22Rv1 (cell line): ENCODE data around the gene GLP2R.
"Not testable (repeated sequence)": the region's sequence is repeated elsewhere in the genome, so short reads cannot be mapped to it uniquely, and the experiment has no call there.

Experiments
- H3K27ac ChIP-seq: fragments of 450-650 bp; 2 replicates; pipeline ENCODE4 v1.5.1; 2017
- ZFX ChIP-seq: fragments of 450-650 bp; IDR thresholded peaks from 2 replicates; pipeline ENCODE4 v1.6.1; 2017; ENCODE audit warnings: antibody characterized with exemption, borderline replicate concordance
- TF ChIP-seq, protein P1 (sequence below): fragments of 450-650 bp; IDR thresholded peaks from 2 replicates; pipeline ENCODE4 v1.5.1; 2017; ENCODE audit warnings: mild to moderate bottlenecking

The GLP2R gene, protein sequence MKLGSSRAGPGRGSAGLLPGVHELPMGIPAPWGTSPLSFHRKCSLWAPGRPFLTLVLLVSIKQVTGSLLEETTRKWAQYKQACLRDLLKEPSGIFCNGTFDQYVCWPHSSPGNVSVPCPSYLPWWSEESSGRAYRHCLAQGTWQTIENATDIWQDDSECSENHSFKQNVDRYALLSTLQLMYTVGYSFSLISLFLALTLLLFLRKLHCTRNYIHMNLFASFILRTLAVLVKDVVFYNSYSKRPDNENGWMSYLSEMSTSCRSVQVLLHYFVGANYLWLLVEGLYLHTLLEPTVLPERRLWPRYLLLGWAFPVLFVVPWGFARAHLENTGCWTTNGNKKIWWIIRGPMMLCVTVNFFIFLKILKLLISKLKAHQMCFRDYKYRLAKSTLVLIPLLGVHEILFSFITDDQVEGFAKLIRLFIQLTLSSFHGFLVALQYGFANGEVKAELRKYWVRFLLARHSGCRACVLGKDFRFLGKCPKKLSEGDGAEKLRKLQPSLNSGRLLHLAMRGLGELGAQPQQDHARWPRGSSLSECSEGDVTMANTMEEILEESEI

DNA sequence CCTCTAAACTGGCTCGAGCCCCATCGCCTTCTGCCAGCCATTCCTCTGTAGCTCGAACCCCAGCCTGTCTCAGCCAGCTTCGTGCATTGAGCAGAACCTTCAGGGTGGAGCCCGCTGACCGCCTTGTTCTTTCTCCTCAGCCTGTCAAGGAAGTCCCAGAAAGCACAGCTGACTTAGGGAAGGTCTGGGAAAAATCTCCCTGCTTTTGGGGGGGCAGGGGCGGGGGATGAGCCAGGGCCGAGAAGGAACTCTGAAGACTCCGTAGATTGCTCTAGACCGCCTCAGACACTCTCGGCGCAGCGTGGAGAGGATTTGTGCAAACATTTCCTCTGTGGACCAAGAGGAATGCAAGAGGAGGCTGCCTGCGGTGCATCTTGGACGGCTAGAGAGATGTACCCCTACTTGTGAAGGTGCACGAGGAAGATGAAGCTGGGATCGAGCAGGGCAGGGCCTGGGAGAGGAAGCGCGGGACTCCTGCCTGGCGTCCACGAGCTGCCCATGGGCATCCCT is at the start of gene GLP2R:
Gene GLP2R, plus strand, starts transcription at position 284 of the 510 bp plus-strand sequence. Its CDS starts 140 bp downstream, at position 424.
- TF ChIP-seq, protein P1, sequence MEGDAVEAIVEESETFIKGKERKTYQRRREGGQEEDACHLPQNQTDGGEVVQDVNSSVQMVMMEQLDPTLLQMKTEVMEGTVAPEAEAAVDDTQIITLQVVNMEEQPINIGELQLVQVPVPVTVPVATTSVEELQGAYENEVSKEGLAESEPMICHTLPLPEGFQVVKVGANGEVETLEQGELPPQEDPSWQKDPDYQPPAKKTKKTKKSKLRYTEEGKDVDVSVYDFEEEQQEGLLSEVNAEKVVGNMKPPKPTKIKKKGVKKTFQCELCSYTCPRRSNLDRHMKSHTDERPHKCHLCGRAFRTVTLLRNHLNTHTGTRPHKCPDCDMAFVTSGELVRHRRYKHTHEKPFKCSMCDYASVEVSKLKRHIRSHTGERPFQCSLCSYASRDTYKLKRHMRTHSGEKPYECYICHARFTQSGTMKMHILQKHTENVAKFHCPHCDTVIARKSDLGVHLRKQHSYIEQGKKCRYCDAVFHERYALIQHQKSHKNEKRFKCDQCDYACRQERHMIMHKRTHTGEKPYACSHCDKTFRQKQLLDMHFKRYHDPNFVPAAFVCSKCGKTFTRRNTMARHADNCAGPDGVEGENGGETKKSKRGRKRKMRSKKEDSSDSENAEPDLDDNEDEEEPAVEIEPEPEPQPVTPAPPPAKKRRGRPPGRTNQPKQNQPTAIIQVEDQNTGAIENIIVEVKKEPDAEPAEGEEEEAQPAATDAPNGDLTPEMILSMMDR, result no peak
- TF ChIP-seq ZFX, result no peak

GRCh38 chr17:9776911-9777310 is 48.8 kb upstream of the GLP2R start:
- H3K27ac ChIP-seq, result no peak overlapping the region
- TF ChIP-seq ZFX, result no peak
- TF ChIP-seq, protein P1, result no peak

More for the DNA sequence above, at the start of gene GLP2R:
- H3K27ac ChIP-seq, result no peak within 1 kb of the TSS

DNA sequence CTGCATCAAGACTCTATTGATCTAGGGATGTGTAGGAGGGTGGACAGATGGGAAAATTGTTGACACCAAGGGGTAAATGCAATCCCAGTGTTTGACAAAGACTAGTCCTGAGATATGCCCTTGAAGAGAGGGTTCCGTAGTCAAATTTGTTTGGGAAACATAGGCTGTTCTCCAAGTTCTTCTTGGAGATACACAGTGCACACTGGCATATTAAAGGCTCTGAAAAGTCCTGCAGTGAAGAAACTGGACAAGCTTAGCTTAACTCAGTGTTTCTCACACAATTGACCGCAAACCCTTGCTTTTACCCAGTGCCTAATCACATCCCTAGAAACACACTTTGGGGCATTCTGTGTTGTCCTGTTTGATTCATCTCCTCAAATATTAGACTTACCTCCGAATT is 45.2 kb upstream of the GLP2R start:
- TF ChIP-seq, protein P1, result no peak
- no peak for TF ChIP-seq ZFX
- H3K27ac ChIP-seq, result no peak overlapping the region

DNA sequence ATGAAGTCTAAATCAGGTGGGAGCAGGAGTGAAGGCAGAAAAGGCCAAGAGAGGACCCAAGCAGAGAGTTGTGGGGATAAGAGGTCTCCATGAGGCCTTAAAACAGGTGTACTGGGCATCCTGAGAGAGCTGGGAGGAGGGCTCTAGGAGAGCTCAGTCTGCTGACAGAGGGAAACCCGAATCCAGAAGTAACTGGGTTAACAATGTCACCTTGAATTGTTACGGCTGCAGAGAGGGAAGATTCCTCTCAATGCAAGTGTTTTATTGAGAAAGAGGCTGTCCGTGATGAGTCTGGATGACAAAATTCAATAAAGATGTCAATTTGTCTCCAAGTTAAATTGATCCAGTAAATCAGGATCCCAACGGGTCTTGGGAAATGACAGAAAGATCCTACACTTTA is 42.7 kb upstream of the GLP2R start:
- TF ChIP-seq, protein P1, result no peak
- TF ChIP-seq ZFX, result no peak
- no peak overlapping the region for H3K27ac ChIP-seq

DNA sequence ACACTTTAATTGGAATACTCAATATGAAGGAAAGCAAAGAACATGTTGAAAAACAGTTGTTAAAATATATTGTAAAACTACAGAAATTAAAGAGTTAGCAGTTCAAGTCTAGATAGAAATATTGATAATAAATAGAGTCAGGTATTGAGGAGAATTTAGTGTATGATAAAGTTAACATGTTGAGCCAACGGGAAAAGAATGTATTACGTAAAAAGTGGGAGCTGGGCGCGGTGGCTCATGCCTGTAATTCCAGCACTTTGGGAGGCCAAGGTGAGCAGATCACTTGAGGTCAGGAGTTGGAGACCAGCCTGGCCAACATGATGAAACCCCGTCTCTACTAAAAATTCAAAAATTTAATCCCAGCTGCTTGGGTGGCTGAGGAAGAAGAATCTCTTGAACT is 42.3 kb upstream of the GLP2R start:
- not testable (repeated sequence) for H3K27ac ChIP-seq

- TF ChIP-seq ZFX, result no peak
- TF ChIP-seq, protein P1, result no peak
- no peak overlapping the region for H3K27ac ChIP-seq
Measured at GRCh38 chr17:9784544-9784943, 41.2 kb upstream of the GLP2R start.

DNA sequence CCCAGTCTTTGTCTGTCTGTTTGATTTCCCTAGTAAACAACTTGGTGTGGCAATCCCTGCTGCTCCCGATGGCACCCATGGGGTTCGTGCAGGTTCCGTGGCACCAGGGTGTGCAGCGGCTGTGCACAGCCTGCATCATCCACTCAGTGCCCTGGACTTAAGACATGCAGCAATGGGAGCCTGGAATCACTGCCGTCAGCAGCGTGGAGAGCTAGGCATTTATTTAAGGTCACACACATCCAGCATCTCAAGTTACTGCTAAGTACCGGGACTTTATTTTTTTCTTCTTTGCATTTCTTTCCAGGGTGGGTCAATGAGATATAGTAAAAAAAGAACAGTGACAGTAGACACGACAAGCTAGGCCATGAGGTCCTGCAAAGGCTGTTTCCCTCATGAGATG is 37.1 kb upstream of the GLP2R start:
- H3K27ac ChIP-seq, result no peak overlapping the region
- no peak for TF ChIP-seq ZFX
- TF ChIP-seq, protein P1, result no peak
